Osteoblast (primary cell): Measurements from ENCODE around the gene TSPOAP1. TPM values are rescaled to one million over a fixed set of nuclear protein-coding genes. Genes with fewer than 3 reads are reported as not detected.

Source experiments
- DNase-seq: peaks from one replicate; pipeline ENCODE4 v3.0.0; 2011; ENCODE audit warnings: low spot score, mixed read lengths; ENCODE audit not compliant: insufficient read length; ENCODE audit errors: missing footprints
- H2AFZ ChIP-seq: 2 replicates; pipeline ENCODE4 v1.6.0; 2011; ENCODE audit warnings: mild to moderate bottlenecking, low read length
- H3K27ac ChIP-seq: 2 replicates; pipeline ENCODE4 v1.5.1; 2011; ENCODE audit warnings: mild to moderate bottlenecking, low read depth, low read length, moderate library complexity
- H3K27me3 ChIP-seq: 2 replicates; pipeline ENCODE4 v1.6.0; 2012; ENCODE audit warnings: mild to moderate bottlenecking, control low read depth, inconsistent platforms, low read length, moderate library complexity; ENCODE audit not compliant: insufficient read depth
- H3K36me3 ChIP-seq: 2 replicates; pipeline ENCODE4 v1.5.1; 2011; ENCODE audit warnings: mild to moderate bottlenecking, low read length, control low read depth, moderate library complexity; ENCODE audit not compliant: insufficient read depth
- H3K4me1 ChIP-seq: 2 replicates; pipeline ENCODE4 v1.5.1; 2011; ENCODE audit warnings: mild to moderate bottlenecking, low read length, control low read depth, moderate library complexity; ENCODE audit not compliant: insufficient read depth
- H3K4me2 ChIP-seq: 2 replicates; pipeline ENCODE4 v1.6.0; 2011; ENCODE audit warnings: mild to moderate bottlenecking, low read length; ENCODE audit not compliant: insufficient read depth
- H3K4me3 ChIP-seq: fragments of 200-600 bp; sonication (generic); 3 replicates; pipeline ENCODE4 v1.5.1; 2012; ENCODE audit warnings: mild to moderate bottlenecking, low read length, inconsistent platforms; ENCODE audit not compliant: insufficient read depth
- H3K79me2 ChIP-seq: 2 replicates; pipeline ENCODE4 v1.6.0; 2012; ENCODE audit warnings: mild to moderate bottlenecking, low read length, control low read depth, inconsistent platforms; ENCODE audit not compliant: insufficient read depth
- H3K9me3 ChIP-seq: 2 replicates; pipeline ENCODE4 v1.5.1; 2011; ENCODE audit warnings: low read depth, low read length, control low read depth
- H4K20me1 ChIP-seq: 2 replicates; pipeline ENCODE4 v1.6.0; 2012; ENCODE audit warnings: mild to moderate bottlenecking, low read length, control low read depth; ENCODE audit not compliant: insufficient read depth
- total RNA-seq: library from RNA; depleted of rRNA; stranded (reverse); fragments of >200 nt; gene quantifications from 2 replicates; pipeline ENCODE4 v1.2.3, GENCODE V29; 2012
- TF ChIP-seq, protein P1 (sequence below): IDR thresholded peaks from 2 replicates; pipeline ENCODE4 v1.5.1; 2011; ENCODE audit warnings: mild to moderate bottlenecking, low read depth, low read length, moderate library complexity; ENCODE audit errors: extremely low read depth

The TSPOAP1 gene
- total RNA-seq, 1 donor, result 4.3 TPM

- Histone ChIP-seq H3K27ac (no peak overlapping the region), H3K36me3 (no peaks in the 10 kb centered on the region), H3K4me1 (no peaks in the 10 kb centered on the region), H3K4me2 (no peak overlapping the region), H3K9me3 (no peaks in the 10 kb centered on the region), H3K27me3 (peaks cover 5% of the 10 kb centered on the region), H3K79me2 (no peaks in the 10 kb centered on the region), H3K4me3 (no peak overlapping the region), H2AFZ (no peak overlapping the region), H4K20me1 (no peaks in the 10 kb centered on the region)
- no peak for DNase-seq
- TF ChIP-seq, protein P1, sequence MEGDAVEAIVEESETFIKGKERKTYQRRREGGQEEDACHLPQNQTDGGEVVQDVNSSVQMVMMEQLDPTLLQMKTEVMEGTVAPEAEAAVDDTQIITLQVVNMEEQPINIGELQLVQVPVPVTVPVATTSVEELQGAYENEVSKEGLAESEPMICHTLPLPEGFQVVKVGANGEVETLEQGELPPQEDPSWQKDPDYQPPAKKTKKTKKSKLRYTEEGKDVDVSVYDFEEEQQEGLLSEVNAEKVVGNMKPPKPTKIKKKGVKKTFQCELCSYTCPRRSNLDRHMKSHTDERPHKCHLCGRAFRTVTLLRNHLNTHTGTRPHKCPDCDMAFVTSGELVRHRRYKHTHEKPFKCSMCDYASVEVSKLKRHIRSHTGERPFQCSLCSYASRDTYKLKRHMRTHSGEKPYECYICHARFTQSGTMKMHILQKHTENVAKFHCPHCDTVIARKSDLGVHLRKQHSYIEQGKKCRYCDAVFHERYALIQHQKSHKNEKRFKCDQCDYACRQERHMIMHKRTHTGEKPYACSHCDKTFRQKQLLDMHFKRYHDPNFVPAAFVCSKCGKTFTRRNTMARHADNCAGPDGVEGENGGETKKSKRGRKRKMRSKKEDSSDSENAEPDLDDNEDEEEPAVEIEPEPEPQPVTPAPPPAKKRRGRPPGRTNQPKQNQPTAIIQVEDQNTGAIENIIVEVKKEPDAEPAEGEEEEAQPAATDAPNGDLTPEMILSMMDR, result no peak
Observed at GRCh38 chr17:58329810-58330537, 1.4 kb upstream of the TSPOAP1 start.

DNA sequence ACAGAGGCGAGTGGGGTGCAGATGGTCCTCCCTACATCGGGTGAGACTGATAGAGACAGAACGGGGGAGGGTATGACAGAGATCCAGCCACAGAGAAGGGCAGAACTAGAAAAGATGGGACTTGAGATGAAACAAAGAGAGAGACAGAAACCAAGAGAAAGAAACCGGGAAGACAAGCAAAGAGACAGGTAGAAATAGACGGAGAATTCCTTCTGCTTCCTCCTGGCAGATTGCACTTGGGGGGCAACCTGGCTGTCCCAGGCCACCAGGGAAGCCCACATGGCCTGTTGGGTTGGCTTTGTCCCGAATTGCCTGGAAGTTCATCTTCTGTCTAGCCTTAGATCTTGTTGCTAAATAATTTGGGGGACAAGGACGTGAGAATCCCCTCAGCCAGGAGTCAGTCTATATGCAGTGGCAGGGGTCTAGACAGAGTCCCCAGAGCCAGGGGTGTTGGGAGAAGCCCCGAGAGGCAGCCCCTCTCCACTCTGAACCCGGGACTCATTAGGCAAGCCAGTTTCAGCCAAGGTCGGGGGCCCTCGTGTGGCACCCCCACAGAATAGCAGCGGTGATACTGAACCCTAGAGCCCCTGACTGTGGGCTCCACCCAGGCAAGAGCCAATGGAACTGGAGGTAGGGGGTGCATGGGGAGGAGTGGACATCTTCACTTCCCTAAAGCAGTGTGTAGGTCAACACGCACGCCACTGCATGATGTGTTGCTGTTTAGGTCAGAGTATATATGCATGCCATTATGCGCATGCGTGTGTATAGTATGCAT lies 627 bp upstream of the TSPOAP1 start:
- DNase-seq, result peak; percentile 92
- Histone ChIP-seq H3K79me2 (no peaks in the 10 kb centered on the region), H3K36me3 (no peaks in the 10 kb centered on the region), H3K4me3 (no peak overlapping the region), H4K20me1 (no peaks in the 10 kb centered on the region), H3K4me2 (no peak overlapping the region), H3K9me3 (no peaks in the 10 kb centered on the region), H2AFZ (no peak overlapping the region), H3K4me1 (no peaks in the 10 kb centered on the region), H3K27ac (no peak overlapping the region), H3K27me3 (peaks cover 8% of the 10 kb centered on the region)
- TF ChIP-seq, protein P1, result peak; percentile 27

DNA sequence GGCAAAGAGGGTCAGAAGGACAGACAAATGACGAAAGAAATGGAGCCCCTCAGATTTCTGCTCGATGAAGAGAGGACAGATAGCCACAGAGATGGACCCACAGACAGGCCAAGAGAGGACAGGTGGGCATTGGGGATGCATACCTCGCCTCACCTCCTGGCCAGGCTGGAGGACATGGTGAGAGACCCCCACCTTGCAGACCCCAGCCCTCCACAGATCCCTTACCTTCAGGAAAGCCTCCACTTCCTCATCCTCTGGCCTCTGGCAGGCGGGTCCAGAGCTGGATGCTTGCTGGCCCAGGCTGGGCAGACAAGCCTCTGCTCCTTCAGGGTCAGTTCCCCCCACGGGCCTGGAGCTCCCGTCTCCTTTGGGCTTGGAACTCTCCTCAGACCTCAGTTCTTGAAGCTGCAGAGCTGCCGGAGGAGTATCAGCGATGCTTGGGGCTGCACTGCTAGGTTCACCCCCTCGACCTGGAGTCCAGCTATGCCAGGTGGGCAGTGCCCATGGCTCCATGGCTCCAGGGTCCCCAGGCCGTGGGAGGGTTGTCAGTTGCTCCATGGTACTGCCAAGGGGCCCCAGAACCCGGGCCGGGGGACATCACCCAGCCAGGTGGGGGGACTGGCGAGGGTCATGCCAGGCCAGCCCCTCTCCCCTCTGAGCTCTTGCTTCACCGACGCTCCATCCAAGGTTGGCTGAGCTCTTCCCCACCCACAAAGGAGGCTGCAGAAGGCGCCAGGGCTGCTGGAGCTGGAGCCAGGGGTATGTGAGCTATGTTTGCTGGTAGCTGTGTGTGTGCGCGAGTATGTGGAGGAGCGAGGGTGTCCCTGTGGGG lies 1.0 kb downstream of the TSPOAP1 start:
- peak; percentile 80 for DNase-seq
- no peaks in the 10 kb centered on the region for H4K20me1 ChIP-seq
- TF ChIP-seq, protein P1, result no peak
- H3K27ac ChIP-seq, result no peak overlapping the region
- H3K36me3 ChIP-seq, result no peaks in the 10 kb centered on the region
- H3K9me3 ChIP-seq, result no peaks in the 10 kb centered on the region
- no peak overlapping the region for H3K4me2 ChIP-seq
- no peaks in the 10 kb centered on the region for H3K79me2 ChIP-seq
- peaks cover 14% of the 10 kb centered on the region for H3K27me3 ChIP-seq
- no peak overlapping the region for H2AFZ ChIP-seq
- H3K4me3 ChIP-seq, result no peak overlapping the region
- no peaks in the 10 kb centered on the region for H3K4me1 ChIP-seq
